ENCODE data around the gene ZGPAT. TPM values are rescaled to one million over a fixed set of nuclear protein-coding genes. Genes with fewer than 3 reads are reported as not detected.
"Not testable (repeated sequence)": the region's sequence is repeated elsewhere in the genome, so short reads cannot be mapped to it uniquely, and the experiment has no call there.

ZGPAT gene
- total RNA-seq, 1 donor from 2014 or later: 34.6 TPM

GRCh38 chr20:63773571-63774241 is 65.9 kb downstream of the ZGPAT start:
- Mint-ChIP-seq H3K27me3 (ENCODE audit: low read depth) (no peaks in the 10 kb centered on the region), H3K36me3 (peaks cover 20% of the 10 kb centered on the region), H3K27ac (no peak overlapping the region), H3K4me3 (peak overlapping the region; percentile 41), H3K9me3 (peaks cover 6% of the 10 kb centered on the region), H3K4me1 (peaks cover 10% of the 10 kb centered on the region)
- no peak for DNase-seq (ENCODE audit: low spot score in 2 of 2, unreplicated experiment in 2 of 2)
- TF ChIP-seq CTCF (IDR thresholded peaks at IDR 0.05; ENCODE audit: unreplicated experiment): no peak

DNA sequence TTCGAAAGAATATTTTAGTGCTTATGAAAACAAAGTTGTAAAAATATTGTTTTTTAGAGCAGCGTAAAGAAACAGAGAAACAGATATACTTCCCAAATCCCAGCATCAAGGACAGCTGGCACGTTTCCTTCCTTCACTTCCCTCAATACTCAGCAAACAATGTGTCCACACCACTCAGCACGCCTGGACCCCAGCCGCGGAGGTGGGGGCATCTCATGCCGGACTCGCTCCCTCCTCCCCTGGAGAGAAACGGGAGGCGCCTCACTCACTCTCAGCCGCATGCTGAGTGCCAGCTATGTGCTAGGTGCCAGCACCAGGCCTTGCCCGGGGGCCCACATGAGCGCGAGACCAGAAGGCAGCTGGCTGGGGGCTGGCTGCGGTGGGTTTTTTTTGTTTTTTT is 66.5 kb downstream of the ZGPAT start:
- H3K36me3 Mint-ChIP-seq: peaks cover 20% of the 10 kb centered on the region
- peaks cover 6% of the 10 kb centered on the region for H3K9me3 Mint-ChIP-seq
- TF ChIP-seq CTCF (IDR thresholded peaks at IDR 0.05; ENCODE audit: unreplicated experiment): no peak
- H3K4me3 Mint-ChIP-seq: peak overlapping the region; percentile 41
- H3K4me1 Mint-ChIP-seq: peaks cover 10% of the 10 kb centered on the region
- H3K27ac Mint-ChIP-seq: no peak overlapping the region
- no peak for DNase-seq (ENCODE audit: low spot score in 2 of 2, unreplicated experiment in 2 of 2)
- H3K27me3 Mint-ChIP-seq (ENCODE audit: low read depth): no peaks in the 10 kb centered on the region

GRCh38 chr20:63775096-63775978 is 67.5 kb downstream of the ZGPAT start:
- Mint-ChIP-seq H3K27me3 (ENCODE audit: low read depth) (no peaks in the 10 kb centered on the region), H3K36me3 (peaks cover 20% of the 10 kb centered on the region), H3K27ac (peak overlapping the region; percentile 82), H3K9me3 (peaks cover 6% of the 10 kb centered on the region), H3K4me1 (peaks cover 10% of the 10 kb centered on the region), H3K4me3 (peak overlapping the region; percentile 72)
- peak; percentile 86 for TF ChIP-seq CTCF (IDR thresholded peaks at IDR 0.05; ENCODE audit: unreplicated experiment)
- DNase-seq (ENCODE audit: low spot score in 2 of 2, unreplicated experiment in 2 of 2): peak; percentile 86 to 92

DNA sequence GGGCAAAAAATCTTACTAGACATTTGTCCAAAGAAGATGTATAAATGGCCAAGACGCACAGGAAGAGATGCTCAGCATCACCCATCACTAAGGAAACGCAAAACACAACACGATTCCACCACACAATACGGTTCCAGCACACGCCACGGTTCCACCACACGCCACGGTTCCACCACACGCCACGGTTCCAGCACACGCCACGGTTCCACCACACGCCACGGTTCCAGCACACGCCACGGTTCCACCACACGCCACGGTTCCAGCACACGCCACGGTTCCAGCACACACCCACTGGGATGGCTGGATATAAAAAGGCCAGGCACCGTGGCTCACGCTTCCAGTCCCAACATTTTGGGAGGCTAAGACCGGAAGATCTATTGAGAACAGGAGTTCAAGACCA is 69.0 kb downstream of the ZGPAT start:
- H3K4me3 Mint-ChIP-seq; H3K9me3 Mint-ChIP-seq; DNase-seq (ENCODE audit: low spot score in 2 of 2, unreplicated experiment in 2 of 2); H3K4me1 Mint-ChIP-seq; H3K27me3 Mint-ChIP-seq (ENCODE audit: low read depth); H3K27ac Mint-ChIP-seq: not testable (repeated sequence)
- H3K36me3 Mint-ChIP-seq: peaks cover 20% of the 10 kb centered on the region

DNA sequence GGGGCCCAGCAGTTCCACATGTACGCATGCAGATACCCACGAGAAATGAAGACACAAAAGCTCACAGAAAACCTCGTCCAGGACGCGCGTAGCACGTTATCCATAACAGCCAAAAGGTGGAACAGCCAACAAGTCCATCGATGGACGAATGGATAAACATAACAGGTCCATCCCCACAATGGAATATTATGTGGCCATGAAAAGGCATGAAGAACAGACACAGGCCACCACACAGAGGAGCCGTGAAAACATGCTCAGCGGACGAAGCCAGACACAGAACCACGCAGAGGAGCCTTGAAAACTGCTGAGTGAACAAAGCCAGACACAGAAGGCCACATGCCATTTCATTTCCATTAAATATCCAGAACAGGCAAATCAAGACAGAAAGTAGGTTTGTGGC is 69.8 kb downstream of the ZGPAT start:
- no peak overlapping the region for H3K4me3 Mint-ChIP-seq
- H3K27me3 Mint-ChIP-seq (ENCODE audit: low read depth): no peaks in the 10 kb centered on the region
- H3K27ac Mint-ChIP-seq: no peak overlapping the region
- TF ChIP-seq CTCF (IDR thresholded peaks at IDR 0.05; ENCODE audit: unreplicated experiment): no peak
- H3K36me3 Mint-ChIP-seq: peaks cover 20% of the 10 kb centered on the region
- peaks cover 6% of the 10 kb centered on the region for H3K9me3 Mint-ChIP-seq
- H3K4me1 Mint-ChIP-seq: peaks cover 10% of the 10 kb centered on the region
- no peak for DNase-seq (ENCODE audit: low spot score in 2 of 2, unreplicated experiment in 2 of 2)

Data from mesothelial cell of epicardium (in vitro differentiated cells).